ENCODE measurements around the gene SNIP1. TPM values are rescaled to one million over a fixed set of nuclear protein-coding genes. Genes with fewer than 3 reads are reported as not detected.

Gene SNIP1
- total and polyA plus RNA-seq, 2 of the 8 experiments (the other 6 are each of a cell fraction or from before 2014, with no cell fraction given), result 3.7 to 15.7 TPM

GRCh38 chr1:37514350-37515184 is 39.5 kb downstream of the SNIP1 start, which contains the start of gene MEAF6 (continued):
- TF ChIP-seq CHD7 (IDR thresholded peaks at IDR 0.05; ENCODE audit: insufficient replicate concordance, low read length) (no peak), POLR2A (IDR thresholded peaks at IDR 0.05; ENCODE audit: control extremely low read depth in 1 of 2, low read depth in 2 of 2, low read length in 2 of 2) (peak; percentile 46 to 60; a peak in 2 of 3 replicates), RNF2 (IDR thresholded peaks at IDR 0.05; ENCODE audit: borderline replicate concordance, low read depth, low read length, missing control alignments, poor library complexity, severe bottlenecking) (no peak), HDAC6 (IDR thresholded peaks at IDR 0.05; ENCODE audit: low read depth, low read length) (no peak), BRCA1 (IDR thresholded peaks at IDR 0.05; ENCODE audit: low read depth, low read length) (no peak), ATF2 (IDR thresholded peaks at IDR 0.05; ENCODE audit: low read length) (0 out of 2 replicates have a peak, but pooled peaks have one; percentile 35), TAF1 (IDR thresholded peaks at IDR 0.05; ENCODE audit: low read depth, low read length) (peak; percentile 75), SRF (IDR thresholded peaks at IDR 0.05; ENCODE audit: low read depth, low read length) (no peak)
